Keratinocyte (primary cell): ENCODE results near the gene ZHX3. TPM values are rescaled to one million over a fixed set of nuclear protein-coding genes. Genes with fewer than 3 reads are reported as not detected.

Experiments used
- DNase-seq: peaks from one replicate; pipeline ENCODE4 v3.0.0-alpha.2; 2011; ENCODE audit warnings: low read depth, missing footprints, low spot score
- FAIRE-seq: peaks from 2 replicates; lab custom pipeline; 2011; peaks lifted over from hg19 to GRCh38; lab: Jason Lieb, UNC
- H2AFZ ChIP-seq: 2 replicates; pipeline ENCODE4 v1.6.0; 2012; ENCODE audit warnings: low read length, control low read depth, inconsistent platforms; ENCODE audit not compliant: control insufficient read depth
- H3K27ac ChIP-seq: 2 replicates; pipeline ENCODE4 v1.5.1; 2011; ENCODE audit warnings: low read length; ENCODE audit not compliant: control insufficient read depth, insufficient read depth
- H3K27me3 ChIP-seq: 3 replicates; pipeline ENCODE4 v1.6.0; 2011; ENCODE audit warnings: low read length; ENCODE audit not compliant: control insufficient read depth, insufficient read depth; ENCODE audit errors: extremely low read depth
- H3K36me3 ChIP-seq, 2 experiments: 2 replicates in 1 of 2; 3 replicates in 1 of 2; pipeline ENCODE4 v1.5.1; 2011; ENCODE audit warnings: low read length in 2 of 2, mild to moderate bottlenecking in 1 of 2; ENCODE audit not compliant: control insufficient read depth in 2 of 2, insufficient read depth in 2 of 2; ENCODE audit errors: extremely low read depth in 1 of 2
- H3K4me1 ChIP-seq: 3 replicates; pipeline ENCODE4 v1.5.1; 2011; ENCODE audit warnings: low read length; ENCODE audit not compliant: control insufficient read depth, insufficient read depth; ENCODE audit errors: extremely low read depth
- H3K4me2 ChIP-seq: 3 replicates; pipeline ENCODE4 v1.6.0; 2011; ENCODE audit warnings: low read depth, low read length; ENCODE audit not compliant: control insufficient read depth, insufficient read depth; ENCODE audit errors: extremely low read depth
- H3K4me3 ChIP-seq, 3 experiments: fragments of 200-600 bp in 1 of 3; sonication (generic) in 1 of 3; 2 replicates in 2 of 3; 3 replicates in 1 of 3; pipeline ENCODE4 v1.5.1; 2011 to 2016; ENCODE audit warnings: low read length in 3 of 3, mild to moderate bottlenecking in 3 of 3, control low read depth in 2 of 3, inconsistent platforms in 1 of 3, low read depth in 1 of 3, mixed read lengths in 1 of 3, mixed run types in 1 of 3, moderate library complexity in 1 of 3; ENCODE audit not compliant: control insufficient read depth in 2 of 3, insufficient read depth in 2 of 3; ENCODE audit errors: extremely low read depth in 1 of 3
- H3K79me2 ChIP-seq: 2 replicates; pipeline ENCODE4 v1.6.0; 2012; ENCODE audit warnings: low read length; ENCODE audit not compliant: control insufficient read depth, insufficient read depth
- H3K9ac ChIP-seq: 3 replicates; pipeline ENCODE4 v1.6.0; 2011; ENCODE audit warnings: low read length; ENCODE audit not compliant: control insufficient read depth, insufficient read depth; ENCODE audit errors: extremely low read depth
- H3K9me1 ChIP-seq: 3 replicates; pipeline ENCODE4 v1.6.0; 2011; ENCODE audit warnings: low read length; ENCODE audit not compliant: control insufficient read depth, insufficient read depth; ENCODE audit errors: extremely low read depth
- H3K9me3 ChIP-seq: 2 replicates; pipeline ENCODE4 v1.5.1; 2012; ENCODE audit warnings: low read depth, low read length; ENCODE audit not compliant: control insufficient read depth
- H4K20me1 ChIP-seq: 3 replicates; pipeline ENCODE4 v1.6.0; 2011; ENCODE audit warnings: low read length; ENCODE audit not compliant: control insufficient read depth, insufficient read depth; ENCODE audit errors: extremely low read depth
- EZH2 ChIP-seq: IDR thresholded peaks from one replicate; pipeline ENCODE4 v1.6.1; 2012; ENCODE audit warnings: inconsistent platforms, mild to moderate bottlenecking, low read length, moderate library complexity
- dilution Hi-C: fragments of 300-500 bp; cut with MboI; formaldehyde crosslinking; loops from one replicate; pipeline ENCODE4 v1.7.0; 2020; ENCODE audit warnings: low sequenced_read_pairs; ENCODE audit not compliant: extremely low pct_ligation_motif_present
- polyA plus RNA-seq, 5 experiments: library from polyadenylated mRNA; depleted of rRNA in 3 of 5; stranded (reverse) in 3 of 5; stranded (forward) in 1 of 5; unstranded in 1 of 5; fragments of >200 nt; gene quantifications; 1 replicate in 1 of 5; 2 replicates in 3 of 5; 3 replicates in 1 of 5; pipeline versions ENCODE4 v1.2.1 to v1.2.3, GENCODE V29; 2011 to 2012; ENCODE audit warnings: missing spikeins in 2 of 5, low read depth in 1 of 5, low replicate concordance in 1 of 5
- TF ChIP-seq, protein P1 (sequence below), 3 experiments: IDR thresholded peaks in 1 of 3; conservative IDR thresholded peaks in 1 of 3; optimal IDR thresholded peaks in 1 of 3; 2 replicates in 2 of 3; 3 replicates in 1 of 3; pipeline versions ENCODE3 to v1.5.1; 2011; ENCODE audit warnings: low read length in 3 of 3, mild to moderate bottlenecking in 3 of 3, moderate library complexity in 2 of 3, control low read depth in 1 of 3, inconsistent platforms in 1 of 3; ENCODE audit not compliant: insufficient read depth in 2 of 3; ENCODE audit errors: extremely low read depth in 1 of 3

ZHX3 gene
- polyA plus RNA-seq, 1 donor (not counting 4 experiments of a cell fraction or from before 2014, with no cell fraction given): 16.5 TPM

DNA sequence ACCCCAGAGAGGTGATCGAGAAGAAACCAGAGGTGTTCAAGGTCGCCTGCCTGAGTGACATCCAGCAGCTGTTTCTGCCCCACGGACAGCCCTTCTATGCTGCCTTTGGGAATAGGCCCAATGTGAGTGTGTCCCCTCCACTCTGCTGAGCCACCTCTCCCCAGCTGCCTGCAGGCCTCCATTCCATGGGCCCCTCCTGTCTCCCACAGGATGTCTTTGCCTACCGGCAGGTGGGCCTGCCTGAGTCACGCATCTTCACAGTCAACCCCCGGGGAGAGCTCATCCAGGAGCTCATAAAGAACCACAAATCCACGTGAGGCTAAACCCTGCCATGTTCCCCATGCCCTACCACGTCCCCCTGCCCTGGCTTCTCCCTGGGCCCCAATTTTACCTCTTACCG lies 40.7 kb upstream of the ZHX3 start:
- FAIRE-seq: no peak
- Histone ChIP-seq H3K9me1 (no peaks in the 10 kb centered on the region), H3K4me1 (no peaks in the 10 kb centered on the region), H3K4me3 (no peak overlapping the region), H2AFZ (no peak overlapping the region), H3K9me3 (no peaks in the 10 kb centered on the region), H3K79me2 (no peaks in the 10 kb centered on the region), H3K27me3 (no peaks in the 10 kb centered on the region), H4K20me1 (no peaks in the 10 kb centered on the region), H3K9ac (no peak overlapping the region), H3K36me3 (peaks cover 24 to 39% of the 10 kb centered on the region in 2 experiments), H3K4me2 (no peak overlapping the region), H3K27ac (no peak overlapping the region)
- TF ChIP-seq, protein P1, sequence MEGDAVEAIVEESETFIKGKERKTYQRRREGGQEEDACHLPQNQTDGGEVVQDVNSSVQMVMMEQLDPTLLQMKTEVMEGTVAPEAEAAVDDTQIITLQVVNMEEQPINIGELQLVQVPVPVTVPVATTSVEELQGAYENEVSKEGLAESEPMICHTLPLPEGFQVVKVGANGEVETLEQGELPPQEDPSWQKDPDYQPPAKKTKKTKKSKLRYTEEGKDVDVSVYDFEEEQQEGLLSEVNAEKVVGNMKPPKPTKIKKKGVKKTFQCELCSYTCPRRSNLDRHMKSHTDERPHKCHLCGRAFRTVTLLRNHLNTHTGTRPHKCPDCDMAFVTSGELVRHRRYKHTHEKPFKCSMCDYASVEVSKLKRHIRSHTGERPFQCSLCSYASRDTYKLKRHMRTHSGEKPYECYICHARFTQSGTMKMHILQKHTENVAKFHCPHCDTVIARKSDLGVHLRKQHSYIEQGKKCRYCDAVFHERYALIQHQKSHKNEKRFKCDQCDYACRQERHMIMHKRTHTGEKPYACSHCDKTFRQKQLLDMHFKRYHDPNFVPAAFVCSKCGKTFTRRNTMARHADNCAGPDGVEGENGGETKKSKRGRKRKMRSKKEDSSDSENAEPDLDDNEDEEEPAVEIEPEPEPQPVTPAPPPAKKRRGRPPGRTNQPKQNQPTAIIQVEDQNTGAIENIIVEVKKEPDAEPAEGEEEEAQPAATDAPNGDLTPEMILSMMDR (optimal IDR thresholded peaks at IDR 0.05 in 1 of 3, IDR thresholded peaks at IDR 0.05 in 1 of 3, conservative IDR thresholded peaks at IDR 0.05 in 1 of 3; ENCODE audit: extremely low read depth in 1 of 3, insufficient read depth in 2 of 3, low read length in 3 of 3): no peak
- no peak for TF ChIP-seq EZH2
- DNase-seq: no peak
- dilution Hi-C loops: no loop called here

DNA sequence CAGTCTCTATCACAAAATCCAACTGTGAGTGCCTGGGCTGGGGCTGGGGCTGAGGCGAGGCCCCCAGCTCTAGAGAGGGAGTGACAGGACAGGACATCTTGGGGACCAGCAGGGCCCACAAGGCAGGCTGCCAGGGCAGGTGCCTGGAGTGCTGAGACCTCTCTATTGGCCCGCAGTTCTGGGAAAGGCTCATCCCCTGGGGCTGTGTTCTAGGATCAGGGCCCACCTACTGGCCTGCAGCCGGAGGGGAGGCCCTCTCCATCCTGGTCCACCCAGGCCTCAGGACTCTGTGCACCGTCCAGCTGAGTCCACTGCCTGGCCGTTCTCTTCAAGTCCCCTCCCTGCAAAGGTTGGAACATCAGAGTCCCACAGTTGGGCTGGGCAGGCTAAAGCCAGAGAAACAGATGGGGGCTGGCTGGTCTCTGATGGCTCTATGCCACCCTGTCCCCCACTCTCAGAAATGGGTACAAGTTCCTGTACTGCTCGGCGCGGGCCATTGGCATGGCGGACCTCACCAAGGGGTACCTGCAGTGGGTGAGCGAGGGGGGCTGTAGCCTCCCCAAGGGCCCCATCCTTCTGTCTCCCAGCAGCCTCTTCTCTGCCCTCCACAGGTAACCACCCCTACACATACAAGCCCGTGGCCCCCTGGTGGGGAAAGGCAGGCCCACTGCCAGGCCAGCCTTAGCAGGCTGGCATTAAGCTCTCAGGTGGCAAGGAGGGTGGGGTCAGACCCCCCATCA lies 40.1 kb upstream of the ZHX3 start:
- H3K27ac ChIP-seq: no peak overlapping the region
- H3K9me3 ChIP-seq: no peaks in the 10 kb centered on the region
- H3K9me1 ChIP-seq: no peaks in the 10 kb centered on the region
- H3K4me3 ChIP-seq: no peak overlapping the region
- no peak for TF ChIP-seq EZH2
- TF ChIP-seq, protein P1 (optimal IDR thresholded peaks at IDR 0.05 in 1 of 3, IDR thresholded peaks at IDR 0.05 in 1 of 3, conservative IDR thresholded peaks at IDR 0.05 in 1 of 3; ENCODE audit: extremely low read depth in 1 of 3, insufficient read depth in 2 of 3, low read length in 3 of 3): peak in 1 of 3 experiments; percentile 11
- no peaks in the 10 kb centered on the region for H3K79me2 ChIP-seq
- H3K9ac ChIP-seq: no peak overlapping the region
- no peaks in the 10 kb centered on the region for H3K27me3 ChIP-seq
- peaks cover 24 to 43% of the 10 kb centered on the region in 2 experiments for H3K36me3 ChIP-seq
- DNase-seq (no peak), FAIRE-seq (no peak)
- no peak overlapping the region for H3K4me2 ChIP-seq
- H2AFZ ChIP-seq: no peak overlapping the region
- H4K20me1 ChIP-seq: no peaks in the 10 kb centered on the region
- dilution Hi-C loops: no loop called here
- no peaks in the 10 kb centered on the region for H3K4me1 ChIP-seq
